Left forelimb (tissue), 1 donor: Measurements from ENCODE around the gene KIR3DL1.
"Not testable (repeated sequence)": the region's sequence is repeated elsewhere in the genome, so short reads cannot be mapped to it uniquely, and the experiment has no call there.

Experiments used
- DNase-seq: peaks from one replicate; pipeline ENCODE4 v3.0.0-alpha.2; 2018; ENCODE audit warnings: low spot score

Gene KIR3DL1

DNA sequence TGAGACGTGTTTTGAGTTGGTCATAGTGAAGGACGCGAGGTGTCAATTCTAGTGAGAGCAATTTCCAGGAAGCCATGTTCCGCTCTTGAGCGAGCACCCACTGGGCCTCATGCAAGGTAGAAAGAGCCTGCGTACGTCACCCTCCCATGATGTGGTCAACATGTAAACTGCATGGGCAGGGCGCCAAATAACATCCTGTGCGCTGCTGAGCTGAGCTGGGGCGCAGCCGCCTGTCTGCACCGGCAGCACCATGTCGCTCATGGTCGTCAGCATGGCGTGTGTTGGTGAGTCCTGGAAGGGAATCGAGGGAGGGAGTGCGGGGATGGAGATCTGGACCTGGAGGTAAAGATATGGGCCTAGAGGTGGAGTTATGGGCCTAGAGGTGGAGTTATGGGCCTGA, at the start of gene KIR3DL1:
Gene KIR3DL1 (plus strand): TSS at position 218 of the 400 bp plus-strand sequence.
- DNase-seq, result not testable (repeated sequence)

DNA sequence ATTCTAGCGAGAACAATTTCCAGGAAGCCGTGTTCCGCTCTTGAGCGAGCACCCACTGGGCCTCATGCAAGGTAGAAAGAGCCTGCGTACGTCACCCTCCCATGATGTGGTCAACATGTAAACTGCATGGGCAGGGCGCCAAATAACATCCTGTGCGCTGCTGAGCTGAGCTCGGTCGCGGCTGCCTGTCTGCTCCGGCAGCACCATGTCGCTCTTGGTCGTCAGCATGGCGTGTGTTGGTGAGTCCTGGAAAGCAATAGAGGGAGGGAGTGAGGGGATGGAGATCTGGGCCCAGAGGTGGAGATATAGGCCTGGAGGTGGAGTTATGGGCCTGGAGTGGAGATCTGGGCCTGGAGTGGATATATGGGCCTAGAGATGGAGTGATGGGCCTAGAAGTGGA, 46.6 kb upstream of the KIR3DL1 start, which contains the start of gene KIR2DL1:
Gene KIR2DL1 (plus strand): TSS at position 148 of the 400 bp plus-strand sequence. CDS start 58 bp downstream, at position 206.
- DNase-seq, result not testable (repeated sequence)

GRCh38 chr19:54770511-54770910, 45.8 kb upstream of the KIR3DL1 start:
- not testable (repeated sequence) for DNase-seq

DNA sequence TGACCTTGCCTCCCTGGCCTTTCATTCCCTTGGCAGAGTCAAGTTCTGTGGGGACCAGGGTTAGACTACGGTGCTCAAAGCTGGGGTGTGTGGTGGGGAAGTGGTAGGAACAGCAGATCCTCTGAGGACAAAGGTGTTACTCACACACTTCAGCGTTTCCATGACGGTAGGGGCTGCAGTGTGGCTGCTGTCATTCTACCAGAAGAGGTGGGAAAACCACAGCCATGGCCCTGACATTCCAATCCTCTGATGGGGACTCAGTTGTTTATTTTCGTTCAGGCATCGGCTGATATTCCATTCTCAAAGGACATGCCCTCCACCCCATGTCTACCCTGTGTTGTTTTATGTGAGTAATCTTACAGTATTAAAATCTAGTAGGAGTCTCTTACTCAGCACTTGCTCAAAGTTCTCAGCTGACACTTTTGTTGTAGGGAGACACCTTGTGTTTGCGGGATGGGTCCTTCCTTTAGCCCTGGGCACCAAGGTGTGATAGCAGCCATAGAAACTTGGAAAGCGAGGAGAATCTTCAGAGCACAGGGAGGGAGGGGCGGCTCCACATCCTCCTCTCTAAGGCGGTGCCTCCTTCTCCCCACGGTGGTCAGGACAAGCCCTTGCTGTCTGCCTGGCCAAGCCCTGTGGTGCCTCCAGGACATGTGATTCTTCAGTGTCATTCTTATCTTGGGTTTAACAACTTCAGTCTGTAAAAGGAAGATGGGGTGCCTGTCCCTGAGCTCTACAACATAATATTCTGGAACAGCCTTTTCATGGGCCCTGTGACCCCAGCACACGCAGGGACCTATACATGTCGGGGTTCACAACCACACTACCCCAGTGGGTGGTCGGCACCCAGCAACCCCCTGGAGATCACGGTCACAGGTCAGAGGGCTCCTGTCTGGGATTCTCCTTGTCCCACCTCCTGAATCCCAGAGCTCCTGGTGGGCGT, 45.0 kb upstream of the KIR3DL1 start:
- DNase-seq, result not testable (repeated sequence)

DNA sequence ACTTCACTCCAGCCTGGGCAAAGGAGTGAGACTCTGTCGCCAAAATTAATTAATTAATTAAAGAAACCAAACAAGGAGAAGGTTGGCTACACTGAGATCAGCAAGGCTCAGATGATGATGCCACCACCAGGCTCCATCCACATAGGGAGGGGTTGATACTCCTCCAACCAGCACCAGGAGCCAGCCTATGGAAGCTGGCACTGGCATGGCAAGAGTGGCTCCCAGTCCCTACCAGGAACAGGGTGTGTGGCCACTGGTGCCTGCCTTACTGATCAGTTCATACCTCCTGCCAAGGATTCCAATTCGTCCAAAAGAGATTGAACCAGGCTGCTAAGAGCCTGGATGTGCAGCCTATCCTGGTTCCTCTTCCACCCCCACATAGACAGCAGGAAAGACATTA, 43.6 kb upstream of the KIR3DL1 start:
- DNase-seq, result not testable (repeated sequence)

DNA sequence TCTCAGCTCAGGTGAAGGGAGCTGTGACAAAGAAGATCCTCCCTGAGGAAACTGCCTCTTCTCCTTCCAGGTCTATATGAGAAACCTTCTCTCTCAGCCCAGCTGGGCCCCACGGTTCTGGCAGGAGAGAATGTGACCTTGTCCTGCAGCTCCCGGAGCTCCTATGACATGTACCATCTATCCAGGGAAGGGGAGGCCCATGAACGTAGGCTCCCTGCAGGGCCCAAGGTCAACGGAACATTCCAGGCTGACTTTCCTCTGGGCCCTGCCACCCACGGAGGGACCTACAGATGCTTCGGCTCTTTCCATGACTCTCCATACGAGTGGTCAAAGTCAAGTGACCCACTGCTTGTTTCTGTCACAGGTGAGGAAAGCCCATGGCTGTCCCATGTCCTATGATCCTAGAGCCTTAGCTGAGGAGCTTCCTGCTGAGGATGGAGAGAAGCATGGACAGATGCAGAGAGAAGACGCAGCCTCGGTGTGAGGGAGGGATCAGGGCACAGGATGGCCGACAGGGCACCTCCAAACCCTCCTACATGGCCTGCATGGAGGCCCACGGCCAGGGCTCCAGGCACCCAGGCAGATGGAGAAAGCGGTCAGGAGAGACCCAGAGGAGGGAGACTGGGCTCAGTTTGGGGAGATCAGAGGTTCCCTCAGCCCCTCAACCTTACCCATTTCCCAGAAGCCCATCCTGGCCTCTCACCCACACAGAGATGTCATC, 41.0 kb upstream of the KIR3DL1 start:
- not testable (repeated sequence) for DNase-seq

DNA sequence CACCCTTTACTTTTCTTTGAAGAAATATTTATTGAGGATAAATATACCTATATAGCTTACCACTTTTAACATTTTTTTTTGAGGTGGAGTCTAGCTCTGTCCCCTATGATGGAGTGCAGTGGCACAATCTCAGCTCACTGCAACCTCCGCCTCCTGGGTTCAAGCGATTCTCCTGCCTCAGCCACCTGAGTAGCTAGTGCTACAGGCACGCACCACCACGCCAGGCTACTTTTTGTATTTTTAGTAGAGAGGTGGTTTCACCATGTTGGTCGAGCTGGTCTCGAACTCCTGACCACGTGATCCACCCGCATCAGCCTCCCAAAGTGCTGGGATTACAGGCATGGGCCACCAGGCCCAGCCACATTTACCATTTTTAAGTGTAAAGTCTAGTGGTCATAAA, 40.4 kb upstream of the KIR3DL1 start:
- DNase-seq, result not testable (repeated sequence)

DNA sequence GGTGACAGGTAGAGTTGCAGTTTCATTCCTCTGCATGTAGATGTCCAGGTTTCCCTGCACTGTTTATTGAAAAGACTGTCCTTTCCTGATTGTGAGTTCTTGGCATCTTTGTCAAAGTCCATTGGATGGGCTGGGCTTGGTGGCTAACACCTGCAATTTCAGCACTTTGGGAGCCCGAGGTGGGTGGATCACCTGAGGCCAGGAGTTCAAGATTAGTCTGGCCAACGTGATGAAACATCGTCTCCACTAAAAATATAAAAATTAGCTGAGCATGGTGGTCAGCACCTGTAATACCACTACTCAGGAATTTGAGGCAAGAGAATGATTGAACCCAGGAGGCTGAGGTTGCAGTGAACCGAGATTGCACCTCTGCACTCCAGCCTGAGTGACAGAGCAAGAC, 38.4 kb upstream of the KIR3DL1 start:
- not testable (repeated sequence) for DNase-seq

DNA sequence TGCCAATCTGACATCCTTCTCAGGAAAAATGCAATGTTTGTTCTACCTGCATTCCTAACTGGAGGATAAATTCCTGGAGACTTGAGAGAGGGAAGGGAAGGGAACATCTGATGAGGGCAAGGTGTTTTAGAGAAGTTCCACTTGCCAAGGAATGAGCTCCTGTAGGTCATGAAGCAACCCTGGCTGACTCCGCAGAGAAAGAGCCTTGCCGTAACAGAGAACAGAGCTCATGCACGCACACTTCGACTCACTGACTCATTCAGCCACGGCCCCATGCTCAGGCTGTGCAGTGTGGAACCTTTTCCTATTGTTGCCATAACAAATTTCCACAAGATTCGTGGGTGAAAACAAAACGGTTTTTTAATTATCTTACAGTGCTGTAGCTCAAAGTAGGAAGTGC, 37.4 kb upstream of the KIR3DL1 start:
- not testable (repeated sequence) for DNase-seq

- not testable (repeated sequence) for DNase-seq
Measured at GRCh38 chr19:54782916-54783315, 33.4 kb upstream of the KIR3DL1 start.

DNA sequence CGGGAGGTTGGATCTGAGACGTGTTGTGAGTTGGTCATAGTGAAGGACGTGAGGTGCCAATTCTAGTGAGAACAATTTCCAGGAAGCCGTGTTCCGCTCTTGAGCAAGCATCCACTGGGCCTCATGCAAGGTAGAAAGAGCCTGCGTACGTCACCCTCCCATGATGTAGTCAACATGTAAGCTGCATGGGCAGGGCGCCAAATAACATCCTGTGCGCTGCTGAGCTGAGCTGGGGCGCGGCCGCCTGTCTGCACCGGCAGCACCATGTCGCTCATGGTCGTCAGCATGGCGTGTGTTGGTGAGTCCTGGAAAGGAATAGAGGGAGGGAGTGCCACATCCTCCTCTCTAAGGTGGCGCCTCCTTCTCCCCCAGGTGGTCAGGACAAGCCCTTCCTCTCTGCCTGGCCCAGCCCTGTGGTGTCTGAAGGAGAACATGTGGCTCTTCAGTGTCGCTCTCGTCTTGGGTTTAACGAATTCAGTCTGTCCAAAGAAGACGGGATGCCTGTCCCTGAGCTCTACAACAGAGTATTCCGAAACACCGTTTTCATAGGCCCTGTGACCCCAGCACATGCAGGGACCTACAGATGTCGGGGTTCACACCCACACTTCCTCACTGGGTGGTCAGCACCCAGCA, 30.1 kb upstream of the KIR3DL1 start:
- not testable (repeated sequence) for DNase-seq

DNA sequence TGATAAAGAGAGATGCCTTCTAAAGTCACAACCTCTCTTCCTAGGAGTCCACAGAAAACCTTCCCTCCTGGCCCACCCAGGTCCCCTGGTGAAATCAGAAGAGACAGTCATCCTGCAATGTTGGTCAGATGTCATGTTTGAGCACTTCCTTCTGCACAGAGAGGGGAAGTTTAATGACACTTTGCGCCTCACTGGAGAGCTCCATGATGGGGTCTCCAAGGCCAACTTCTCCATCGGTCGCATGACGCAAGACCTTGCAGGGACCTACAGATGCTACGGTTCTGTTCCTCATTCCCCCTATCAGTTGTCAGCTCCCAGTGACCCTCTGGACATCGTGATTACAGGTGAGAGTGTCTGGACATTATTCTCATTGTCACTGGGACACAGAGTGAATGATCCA, 28.1 kb upstream of the KIR3DL1 start:
- DNase-seq, result not testable (repeated sequence)

DNA sequence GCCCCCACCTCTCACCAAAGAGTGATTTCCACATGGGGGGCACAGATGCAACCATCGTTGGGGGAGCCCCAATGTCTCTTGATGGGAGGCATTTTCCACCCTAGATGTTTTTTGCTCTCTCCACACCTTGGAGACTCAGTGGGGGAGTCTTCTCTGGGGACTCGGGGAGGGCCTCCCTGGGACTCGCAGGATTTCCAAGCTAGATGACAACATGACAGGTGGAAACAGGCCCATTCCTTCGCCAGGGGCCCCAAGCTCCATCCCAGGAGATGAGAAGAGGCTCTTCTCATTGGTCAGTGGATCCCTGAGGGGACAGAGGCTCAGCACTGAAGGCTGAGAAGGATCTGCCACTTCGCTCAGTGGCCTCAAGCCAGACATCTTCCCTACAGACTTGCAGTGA, 25.6 kb upstream of the KIR3DL1 start:
- DNase-seq, result no peak

GRCh38 chr19:54791476-54791875, 24.8 kb upstream of the KIR3DL1 start:
- no peak for DNase-seq

- DNase-seq, result no peak
Measured at GRCh38 chr19:54792814-54793213, 23.5 kb upstream of the KIR3DL1 start.

- no peak for DNase-seq
Measured at GRCh38 chr19:54795758-54796157, 20.5 kb upstream of the KIR3DL1 start.

GRCh38 chr19:54803410-54803809, 12.9 kb upstream of the KIR3DL1 start, which contains the start of gene KIR2DL4:
TSS of gene KIR2DL4 (plus strand) at chr19:54803610. CDS start at chr19:54803652, 42 bp downstream.
- DNase-seq, result no peak

- DNase-seq, result no peak
Measured at GRCh38 chr19:54804101-54804500, 12.2 kb upstream of the KIR3DL1 start.

GRCh38 chr19:54804571-54804970, 11.7 kb upstream of the KIR3DL1 start:
- no peak for DNase-seq

GRCh38 chr19:54805665-54806515, 10.4 kb upstream of the KIR3DL1 start:
- no peak for DNase-seq

- no peak for DNase-seq
Measured at GRCh38 chr19:54806516-54806838, 9.8 kb upstream of the KIR3DL1 start.
